B cell (primary cell): ENCODE measurements around the gene OLIG3. TPM values are rescaled to one million over a fixed set of nuclear protein-coding genes. Genes with fewer than 3 reads are reported as not detected.

Source experiments
- ATAC-seq: fragments of 200-7000 bp; cut with Tn5 transposase; one replicate; pipeline ENCODE4 v1.10.0; 2021; ENCODE audit warnings: low read depth, mild to moderate bottlenecking, moderate number of reproducible peaks, moderate library complexity
- CTCF ChIA-PET: fragments of 350-600 bp; sonication (Branson Sonifier 250); formaldehyde crosslinking; loops from one replicate; lab custom pipeline; 2021; ENCODE audit warnings: antibody characterized with exemption, inconsistent platforms; lab: Charles Lee
- POLR2A ChIA-PET: fragments of 350-600 bp; sonication (Branson Sonifier 250); formaldehyde crosslinking; loops from one replicate; lab custom pipeline; 2021; ENCODE audit warnings: antibody characterized with exemption; lab: Charles Lee
- DNase-seq: peaks from one replicate; pipeline ENCODE4 v3.0.0; 2013
- H2AFZ ChIP-seq: 2 replicates; pipeline ENCODE4 v1.6.1; 2012; ENCODE audit warnings: mild to moderate bottlenecking, low read depth, low read length; ENCODE audit not compliant: insufficient read depth, poor library complexity, severe bottlenecking
- H3K27ac ChIP-seq, 2 donors: 1 replicate in 1 of 2; 2 replicates in 1 of 2; pipeline ENCODE4 v1.5.1; 2012 to 2013; ENCODE audit warnings: low read length in 2 of 2, mild to moderate bottlenecking in 2 of 2, moderate library complexity in 1 of 2
- H3K27me3 ChIP-seq, 4 experiments: fragments of 200-600 bp in 1 of 4; sonication (generic) in 1 of 4; replicated peaks in 1 of 4; 1 replicate in 2 of 4; 2 replicates in 2 of 4; pipeline versions ENCODE4 v1.6.1 to v1.7.0; 2013 to 2016; ENCODE audit warnings: low read length in 3 of 4, mild to moderate bottlenecking in 2 of 4, mixed read lengths in 1 of 4, moderate library complexity in 1 of 4; ENCODE audit not compliant: insufficient read depth in 4 of 4, control insufficient read depth in 3 of 4; ENCODE audit errors: control extremely low read depth in 1 of 4
- H3K36me3 ChIP-seq, 2 experiments: replicated peaks in 1 of 2; 1 replicate in 1 of 2; 2 replicates in 1 of 2; pipeline versions ENCODE4 v1.6.1 to v1.7.1; 2013; ENCODE audit warnings: low read length in 1 of 2; ENCODE audit not compliant: insufficient read depth in 2 of 2, control insufficient read depth in 1 of 2; ENCODE audit errors: control extremely low read depth in 1 of 2, extremely low read depth in 1 of 2
- H3K4me1 ChIP-seq, 2 donors: fragments of 200-600 bp in 1 of 2; sonication (generic) in 1 of 2; 1 replicate in 1 of 2; 2 replicates in 1 of 2; pipeline versions ENCODE4 v1.5.1 to v1.6.1; 2013 to 2017; ENCODE audit warnings: low read length in 2 of 2; ENCODE audit not compliant: control insufficient read depth in 2 of 2, insufficient read depth in 2 of 2
- H3K4me2 ChIP-seq: replicated peaks from 2 replicates; pipeline ENCODE3; 2012; ENCODE audit warnings: mild to moderate bottlenecking, low read depth, low read length; ENCODE audit not compliant: poor library complexity, severe bottlenecking
- H3K4me3 ChIP-seq, 5 experiments: fragments of 200-600 bp in 1 of 5; sonication (generic) in 1 of 5; 1 replicate in 3 of 5; 2 replicates in 2 of 5; pipeline versions ENCODE4 v1.5.1 to v1.7.0; 2011 to 2016; ENCODE audit warnings: low read length in 4 of 5, mild to moderate bottlenecking in 4 of 5, low read depth in 2 of 5, control low read depth in 1 of 5, moderate library complexity in 1 of 5; ENCODE audit not compliant: insufficient read depth in 1 of 5; ENCODE audit errors: control extremely low read depth in 1 of 5, extremely low read depth in 1 of 5
- H3K79me2 ChIP-seq: fragments of 200-600 bp; sonication (generic); one replicate; pipeline ENCODE4 v1.6.0; 2016; ENCODE audit warnings: low read length; ENCODE audit not compliant: control insufficient read depth, insufficient read depth
- H3K9ac ChIP-seq: fragments of 200-600 bp; sonication (generic); 2 replicates; pipeline ENCODE4 v1.6.1; 2017; ENCODE audit warnings: mild to moderate bottlenecking, low read length, moderate library complexity
- H3K9me3 ChIP-seq, 3 donors: one replicate each; pipeline versions ENCODE4 v1.6.1 to v1.7.1; 2013; ENCODE audit warnings: low read length in 2 of 3; ENCODE audit not compliant: control insufficient read depth in 2 of 3, insufficient read depth in 1 of 3; ENCODE audit errors: control extremely low read depth in 1 of 3
- H4K20me1 ChIP-seq: 2 replicates; pipeline ENCODE4 v1.6.0; 2012; ENCODE audit warnings: mild to moderate bottlenecking, low read length; ENCODE audit not compliant: insufficient read depth, control insufficient read depth, poor library complexity, severe bottlenecking
- H3K27ac Mint-ChIP-seq: one replicate; pipeline ENCODE4 v1.8.0; 2021; ENCODE audit warnings: mixed read lengths
- H3K27me3 Mint-ChIP-seq: one replicate; pipeline ENCODE4 v1.8.0; 2021; ENCODE audit warnings: mixed read lengths
- H3K4me1 Mint-ChIP-seq: one replicate; pipeline ENCODE4 v1.8.0; 2021; ENCODE audit warnings: mixed read lengths
- H3K4me3 Mint-ChIP-seq: one replicate; pipeline ENCODE4 v1.8.0; 2021; ENCODE audit warnings: mixed read lengths
- H3K9me3 Mint-ChIP-seq: one replicate; pipeline ENCODE4 v1.8.0; 2022; ENCODE audit warnings: mixed read lengths; ENCODE audit not compliant: insufficient read depth
- CTCF ChIP-seq: fragments of 200-600 bp; IDR thresholded peaks from one replicate; pipeline ENCODE4 v1.8.0; 2022; ENCODE audit warnings: antibody characterized with exemption, mild to moderate bottlenecking
- EZH2 ChIP-seq: IDR thresholded peaks from 2 replicates; pipeline ENCODE4 v1.6.1; 2012; ENCODE audit warnings: borderline replicate concordance, low read depth, mild to moderate bottlenecking, moderate library complexity, low read length; ENCODE audit not compliant: insufficient read depth, poor library complexity, severe bottlenecking
- WGBS: methylation state at CpG from one replicate; pipeline ENCODE4 v1.1.5; 2013; ENCODE audit warnings: missing lambda C conversion rate; ENCODE audit not compliant: insufficient coverage; 5-methylcytosine and 5-hydroxymethylcytosine counted together
- intact Hi-C: fragments of 100-400 bp; cut with micrococcal nuclease; formaldehyde crosslinking; loops from one replicate; pipeline ENCODE4 v1.10.0; 2022
- polyA plus RNA-seq: library from polyadenylated mRNA; depleted of rRNA; stranded (reverse); fragments of >200 nt; gene quantifications from 2 replicates; pipeline ENCODE4 v1.2.3, GENCODE V29; 2012
- total RNA-seq, 2 donors: library from RNA; stranded (reverse); fragments of 120-200 nt in 1 of 2; gene quantifications; 1 replicate in 1 of 2; 2 replicates in 1 of 2; pipeline versions ENCODE4 v1.2.3 to v1.2.4, GENCODE V29; 2013 to 2022

The OLIG3 gene
- total and polyA plus RNA-seq, 2 donors (not counting 1 experiment from before 2014, with no cell fraction given): not detected

- intact Hi-C loops: loop anchor here (5.0 to 10.0 kb wide), 3 partner anchors 56 to 619 kb away; partner anchors contain the start of gene PERP
- CTCF ChIA-PET: no interaction called here
These were observed 5.8 kb downstream of the OLIG3 start for GRCh38 chr6:137488150-137489045.

More at GRCh38 chr6:137488150-137489045, 5.8 kb downstream of the OLIG3 start:
- peak; percentile 27 for TF ChIP-seq EZH2
- no peak for TF ChIP-seq CTCF
- Histone ChIP-seq H3K9me3 (peaks cover 0 to 42% (median 7%) of the 10 kb centered on the region in 3 donors), H3K27ac (no peak overlapping the region), H3K4me3 (peak overlapping the region in 4 of 5 experiments; percentile 19 to 54 (median 21)), H4K20me1 (no peaks in the 10 kb centered on the region), H3K27me3 (peaks cover 5 to 84% (median 77%) of the 10 kb centered on the region in 4 experiments), H3K9ac (peak overlapping the region; percentile 46), H3K4me1 (peaks cover 39 to 50% of the 10 kb centered on the region in 2 donors), H3K4me2 (peak overlapping the region; percentile 74), H3K79me2 (no peaks in the 10 kb centered on the region), H2AFZ (peak overlapping the region; percentile 50), H3K36me3 (no peaks in the 10 kb centered on the region)
- peaks cover 40% of the 10 kb centered on the region for H3K4me1 Mint-ChIP-seq
- peaks cover 72% of the 10 kb centered on the region for H3K27me3 Mint-ChIP-seq
- 6% methylated on average over 73 of the region's 73 CpGs for WGBS
- POLR2A ChIA-PET: no interaction called here
- H3K27ac Mint-ChIP-seq: peak overlapping the region; percentile 13
- DNase-seq (peak; percentile 64), ATAC-seq (no peak)
- H3K9me3 Mint-ChIP-seq: no peaks in the 10 kb centered on the region
- peak overlapping the region; percentile 74 for H3K4me3 Mint-ChIP-seq
